HEK293T (cell line): ENCODE data around the gene SDHAF2.

ENCODE experiments used
- ARNT ChIP-seq: fragments of 450-650 bp; IDR thresholded peaks from 2 replicates; pipeline ENCODE4 v1.6.1; 2017; ENCODE audit warnings: mild to moderate bottlenecking
- BHLHE40 ChIP-seq: fragments of 450-650 bp; IDR thresholded peaks from 2 replicates; pipeline ENCODE4 v1.6.1; 2016; ENCODE audit warnings: mild to moderate bottlenecking, moderate library complexity, borderline replicate concordance
- CTBP1 ChIP-seq: fragments of 450-650 bp; IDR thresholded peaks from 2 replicates; pipeline ENCODE4 v1.6.1; 2016; ENCODE audit warnings: borderline replicate concordance
- ELF4 ChIP-seq: fragments of 450-650 bp; IDR thresholded peaks from 2 replicates; pipeline ENCODE4 v1.6.1; 2017; ENCODE audit warnings: antibody characterized with exemption
- FOXK2 ChIP-seq: fragments of 450-650 bp; IDR thresholded peaks from 2 replicates; pipeline ENCODE4 v1.6.1; 2016; ENCODE audit warnings: mild to moderate bottlenecking
- HDGF ChIP-seq: fragments of 450-650 bp; IDR thresholded peaks from 2 replicates; pipeline ENCODE4 v1.6.1; 2017; ENCODE audit warnings: antibody characterized with exemption, borderline replicate concordance
- NFRKB ChIP-seq: fragments of 450-650 bp; IDR thresholded peaks from 2 replicates; pipeline ENCODE4 v1.6.1; 2016; ENCODE audit warnings: mild to moderate bottlenecking, moderate library complexity
- SP1 ChIP-seq: fragments of 450-650 bp; IDR thresholded peaks from 2 replicates; pipeline ENCODE4 v1.6.1; 2017
- SUZ12 ChIP-seq: fragments of 450-650 bp; IDR thresholded peaks from 2 replicates; pipeline ENCODE4 v1.6.1; 2016; ENCODE audit warnings: mild to moderate bottlenecking
- TARDBP ChIP-seq: fragments of 450-650 bp; IDR thresholded peaks from 2 replicates; pipeline ENCODE4 v1.6.1; 2016
- TF ChIP-seq, protein P1 (sequence below): fragments of 450-650 bp; IDR thresholded peaks from 2 replicates; pipeline ENCODE4 v1.6.1; 2016

DNA sequence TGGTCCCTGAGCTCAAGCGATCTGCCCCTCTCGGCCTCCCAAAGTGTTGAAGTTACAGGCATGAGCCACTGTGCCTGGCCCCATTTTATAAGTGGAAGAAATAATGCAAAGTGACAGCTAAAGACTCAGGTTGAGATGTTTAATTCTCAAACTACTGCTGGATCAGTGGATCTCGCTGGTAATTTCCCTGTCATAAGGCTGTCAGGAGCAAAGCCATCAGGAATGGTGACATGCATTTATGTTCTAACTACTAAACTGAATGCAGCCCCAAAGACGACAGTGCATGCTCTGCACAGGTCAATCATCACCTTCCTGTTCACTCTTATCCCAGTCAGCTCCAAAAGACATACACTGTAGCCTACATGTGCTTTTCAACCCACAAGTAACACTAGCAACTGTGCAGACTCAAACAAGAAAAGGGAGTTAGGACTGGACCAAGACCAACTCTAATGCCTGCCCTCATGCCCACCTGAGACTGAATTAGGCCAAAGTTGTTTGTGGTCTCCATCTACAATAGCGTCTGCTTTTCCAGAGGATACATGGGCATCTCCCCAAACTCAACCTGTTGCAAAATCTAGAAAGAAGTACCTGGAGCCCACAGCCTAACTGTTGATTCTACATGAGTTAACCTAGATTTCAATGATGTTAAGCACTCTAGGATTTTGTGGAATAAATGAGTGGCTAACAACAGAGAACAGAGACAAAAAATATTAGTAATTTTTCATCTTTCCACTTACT is 22.8 kb upstream of the SDHAF2 start:
- TF ChIP-seq TARDBP = no peak
- TF ChIP-seq HDGF = no peak
- TF ChIP-seq SP1 = no peak
- TF ChIP-seq FOXK2 = no peak
- no peak for TF ChIP-seq NFRKB
- no peak for TF ChIP-seq CTBP1
- no peak for TF ChIP-seq BHLHE40
- no peak for TF ChIP-seq ELF4
- no peak for TF ChIP-seq SUZ12
- TF ChIP-seq ARNT = no peak
- TF ChIP-seq, protein P1, sequence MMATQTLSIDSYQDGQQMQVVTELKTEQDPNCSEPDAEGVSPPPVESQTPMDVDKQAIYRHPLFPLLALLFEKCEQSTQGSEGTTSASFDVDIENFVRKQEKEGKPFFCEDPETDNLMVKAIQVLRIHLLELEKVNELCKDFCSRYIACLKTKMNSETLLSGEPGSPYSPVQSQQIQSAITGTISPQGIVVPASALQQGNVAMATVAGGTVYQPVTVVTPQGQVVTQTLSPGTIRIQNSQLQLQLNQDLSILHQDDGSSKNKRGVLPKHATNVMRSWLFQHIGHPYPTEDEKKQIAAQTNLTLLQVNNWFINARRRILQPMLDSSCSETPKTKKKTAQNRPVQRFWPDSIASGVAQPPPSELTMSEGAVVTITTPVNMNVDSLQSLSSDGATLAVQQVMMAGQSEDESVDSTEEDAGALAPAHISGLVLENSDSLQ = no peak
